Adrenal gland (tissue), 5 donors: Measurements from ENCODE around the gene TAAR5.

Experiments used
- CTCF ChIP-seq, 6 experiments: fragments of 450-650 bp in 4 of 6; fragments of 200-600 bp in 2 of 6; sonication (generic) in 1 of 6; IDR thresholded peaks; 1 replicate in 5 of 6; 2 replicates in 1 of 6; pipeline versions ENCODE4 v1.5.1 to v1.8.0; 2016 to 2021; ENCODE audit warnings: antibody characterized with exemption in 6 of 6, mild to moderate bottlenecking in 2 of 6, moderate library complexity in 1 of 6
- POLR2A ChIP-seq, 2 donors: fragments of 450-650 bp; IDR thresholded peaks; one replicate each; pipeline ENCODE4 v1.6.1; 2017; ENCODE audit warnings: antibody characterized with exemption in 2 of 2, mild to moderate bottlenecking in 2 of 2, moderate library complexity in 1 of 2
- donor health status: DM: no; HTN: no; CAD: no.

- TF ChIP-seq POLR2A (IDR thresholded peaks at IDR 0.05) (no peak), CTCF (IDR thresholded peaks at IDR 0.05) (no peak)
Measured at GRCh38 chr6:132551214-132551613, 38.3 kb downstream of the TAAR5 start.
